Measurements from ENCODE around the gene CACNA2D4. TPM values are rescaled to one million over a fixed set of nuclear protein-coding genes. Genes with fewer than 3 reads are reported as not detected.

The CACNA2D4 gene
- total RNA-seq, 1 donor from 2014 or later = 0.30 TPM

- no peaks in the 10 kb centered on the region for H3K36me3 Mint-ChIP-seq (ENCODE audit: low read depth)
- no peaks in the 10 kb centered on the region for H3K9me3 Mint-ChIP-seq (ENCODE audit: low read depth)
- no peak overlapping the region for H3K27ac Mint-ChIP-seq (ENCODE audit: unreplicated experiment)
- no peaks in the 10 kb centered on the region for H3K4me1 Mint-ChIP-seq (ENCODE audit: low read depth)
- TF ChIP-seq, protein P1, sequence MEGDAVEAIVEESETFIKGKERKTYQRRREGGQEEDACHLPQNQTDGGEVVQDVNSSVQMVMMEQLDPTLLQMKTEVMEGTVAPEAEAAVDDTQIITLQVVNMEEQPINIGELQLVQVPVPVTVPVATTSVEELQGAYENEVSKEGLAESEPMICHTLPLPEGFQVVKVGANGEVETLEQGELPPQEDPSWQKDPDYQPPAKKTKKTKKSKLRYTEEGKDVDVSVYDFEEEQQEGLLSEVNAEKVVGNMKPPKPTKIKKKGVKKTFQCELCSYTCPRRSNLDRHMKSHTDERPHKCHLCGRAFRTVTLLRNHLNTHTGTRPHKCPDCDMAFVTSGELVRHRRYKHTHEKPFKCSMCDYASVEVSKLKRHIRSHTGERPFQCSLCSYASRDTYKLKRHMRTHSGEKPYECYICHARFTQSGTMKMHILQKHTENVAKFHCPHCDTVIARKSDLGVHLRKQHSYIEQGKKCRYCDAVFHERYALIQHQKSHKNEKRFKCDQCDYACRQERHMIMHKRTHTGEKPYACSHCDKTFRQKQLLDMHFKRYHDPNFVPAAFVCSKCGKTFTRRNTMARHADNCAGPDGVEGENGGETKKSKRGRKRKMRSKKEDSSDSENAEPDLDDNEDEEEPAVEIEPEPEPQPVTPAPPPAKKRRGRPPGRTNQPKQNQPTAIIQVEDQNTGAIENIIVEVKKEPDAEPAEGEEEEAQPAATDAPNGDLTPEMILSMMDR (IDR thresholded peaks at IDR 0.05) = no peak
- no peak overlapping the region for H3K4me3 Mint-ChIP-seq (ENCODE audit: unreplicated experiment)
- H3K27me3 Mint-ChIP-seq (ENCODE audit: low read depth) = peaks cover 12% of the 10 kb centered on the region
- DNase-seq (ENCODE audit: low spot score) = no peak
These were observed 1.9 kb downstream of the CACNA2D4 start for GRCh38 chr12:1916371-1917171.

DNA sequence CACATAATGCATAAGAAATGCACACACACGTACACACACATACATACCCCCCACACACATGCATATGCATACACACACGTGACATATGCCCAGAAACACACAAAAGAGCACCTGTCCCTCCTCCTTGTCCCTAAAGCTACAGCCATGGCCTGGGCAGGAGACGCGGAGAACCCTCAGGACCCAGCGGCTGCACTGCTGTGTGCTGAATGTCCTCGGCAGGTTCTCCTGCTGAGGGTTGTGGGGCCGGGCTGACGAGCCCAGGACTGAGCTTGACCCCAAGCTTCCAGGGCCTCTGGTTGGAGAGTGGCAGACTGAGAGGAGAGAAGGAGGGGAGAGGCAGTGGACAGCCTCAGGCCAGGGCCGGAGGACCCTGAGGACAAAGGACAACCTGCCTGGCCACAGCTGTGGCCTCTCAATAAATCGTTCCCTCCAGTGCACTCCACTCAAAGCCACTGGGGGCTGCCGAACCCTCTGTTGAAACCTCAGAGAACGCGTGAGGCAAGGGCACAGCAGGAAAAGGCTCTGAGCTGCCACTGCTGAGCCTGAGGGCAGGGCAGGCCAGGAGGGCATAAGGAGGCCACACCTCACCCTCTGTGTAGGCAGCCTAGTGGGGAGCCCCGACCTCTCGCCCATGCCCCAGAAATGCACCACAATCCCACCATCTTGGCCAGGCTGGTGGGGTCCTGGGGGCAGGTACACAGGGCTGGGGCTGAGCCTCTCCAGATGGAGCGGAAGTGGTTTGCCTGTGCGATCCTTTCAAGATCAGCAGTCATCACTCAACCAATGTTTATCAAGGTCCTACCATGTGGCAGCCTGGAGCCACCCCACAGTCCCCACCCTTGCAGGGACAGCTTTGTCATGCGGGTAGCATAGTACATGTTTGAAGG is 3.1 kb downstream of the CACNA2D4 start:
- Mint-ChIP-seq H3K27me3 (ENCODE audit: low read depth) (peaks cover 9% of the 10 kb centered on the region), H3K36me3 (ENCODE audit: low read depth) (no peaks in the 10 kb centered on the region), H3K27ac (ENCODE audit: unreplicated experiment) (no peak overlapping the region), H3K4me3 (ENCODE audit: unreplicated experiment) (no peak overlapping the region), H3K9me3 (ENCODE audit: low read depth) (no peaks in the 10 kb centered on the region), H3K4me1 (ENCODE audit: low read depth) (no peaks in the 10 kb centered on the region)
- TF ChIP-seq, protein P1 (IDR thresholded peaks at IDR 0.05) = no peak
- no peak for DNase-seq (ENCODE audit: low spot score)

DNA sequence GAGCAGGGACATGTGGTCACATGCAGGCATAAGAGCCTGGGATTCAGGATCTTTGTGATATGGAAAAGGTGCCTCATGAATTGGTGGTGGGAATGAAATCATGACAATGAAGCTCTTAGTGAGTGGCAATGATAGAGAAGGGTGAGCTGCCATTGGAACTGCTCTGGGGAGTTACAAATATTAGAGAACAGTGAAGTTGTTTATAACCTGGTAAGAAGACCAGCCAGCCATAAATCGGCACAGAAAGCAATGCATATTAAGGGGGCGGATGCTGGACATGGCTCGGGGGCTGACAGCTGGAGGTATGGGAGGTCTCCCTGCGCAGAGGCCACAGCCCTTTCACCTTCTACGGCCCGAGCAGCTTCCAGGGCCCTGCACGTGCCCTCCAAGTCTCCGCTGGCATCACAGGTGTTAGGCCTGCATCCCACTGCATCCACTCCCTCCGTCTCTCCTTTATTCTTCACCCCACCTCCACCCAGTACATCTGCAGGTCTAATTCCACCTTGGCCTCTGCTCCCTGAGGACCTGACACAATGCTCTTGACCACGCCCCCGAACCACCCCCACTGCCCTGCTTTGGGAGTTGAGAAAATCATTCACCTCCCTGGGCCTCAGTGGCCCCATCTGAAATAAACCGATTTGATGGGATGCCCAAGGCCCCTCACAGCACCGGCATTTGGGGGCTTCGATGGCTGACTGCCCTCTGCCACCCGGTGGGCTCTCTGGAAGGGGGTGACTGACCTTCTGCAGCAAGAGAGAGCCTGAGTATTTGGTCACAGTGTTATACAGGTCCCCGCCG is 4.1 kb downstream of the CACNA2D4 start:
- Mint-ChIP-seq H3K36me3 (ENCODE audit: low read depth) (no peaks in the 10 kb centered on the region), H3K27ac (ENCODE audit: unreplicated experiment) (no peak overlapping the region), H3K4me3 (ENCODE audit: unreplicated experiment) (no peak overlapping the region), H3K9me3 (ENCODE audit: low read depth) (no peaks in the 10 kb centered on the region), H3K4me1 (ENCODE audit: low read depth) (no peaks in the 10 kb centered on the region), H3K27me3 (ENCODE audit: low read depth) (peaks cover 8% of the 10 kb centered on the region)
- no peak for DNase-seq (ENCODE audit: low spot score)
- TF ChIP-seq, protein P1 (IDR thresholded peaks at IDR 0.05) = no peak

GRCh38 chr12:1913377-1914113 is 4.9 kb downstream of the CACNA2D4 start:
- TF ChIP-seq, protein P1 (IDR thresholded peaks at IDR 0.05) = no peak
- Mint-ChIP-seq H3K36me3 (ENCODE audit: low read depth) (no peaks in the 10 kb centered on the region), H3K27ac (ENCODE audit: unreplicated experiment) (no peak overlapping the region), H3K9me3 (ENCODE audit: low read depth) (no peaks in the 10 kb centered on the region), H3K4me1 (ENCODE audit: low read depth) (no peaks in the 10 kb centered on the region), H3K27me3 (ENCODE audit: low read depth) (peaks cover 8% of the 10 kb centered on the region), H3K4me3 (ENCODE audit: unreplicated experiment) (no peak overlapping the region)
- no peak for DNase-seq (ENCODE audit: low spot score)
